IPS-11a (cell line): ENCODE measurements around the gene LRRC51.

Source experiments
- H3K4me3 ChIP-seq: one replicate; pipeline ENCODE4 v1.5.1; 2013; ENCODE audit warnings: low read depth, low read length, control low read depth

LRRC51 gene

DNA sequence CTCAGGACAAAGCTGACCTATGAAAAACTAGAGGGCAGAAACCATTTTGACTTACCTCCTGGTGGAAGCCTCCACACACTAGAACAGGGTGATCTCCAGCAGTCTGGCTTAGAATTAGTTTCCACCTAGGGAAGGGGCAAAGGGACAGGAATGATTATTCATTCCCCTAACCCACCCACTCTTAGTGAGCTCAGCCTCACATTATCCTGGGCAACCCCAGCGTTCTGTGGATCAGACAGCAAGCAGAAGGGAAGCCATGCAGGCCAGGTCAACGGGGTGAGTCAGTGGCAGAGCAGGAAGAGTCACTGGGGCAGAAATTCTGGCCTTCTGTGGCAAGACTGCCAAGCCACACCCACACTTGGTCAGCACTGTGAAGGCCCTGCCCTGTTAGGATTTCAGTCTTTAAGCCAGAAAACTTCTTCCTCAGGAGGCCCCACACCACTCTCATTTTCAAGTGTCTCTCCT, 10.8 kb upstream of the LRRC51 start:
- H3K4me3 ChIP-seq: no peak overlapping the region

DNA sequence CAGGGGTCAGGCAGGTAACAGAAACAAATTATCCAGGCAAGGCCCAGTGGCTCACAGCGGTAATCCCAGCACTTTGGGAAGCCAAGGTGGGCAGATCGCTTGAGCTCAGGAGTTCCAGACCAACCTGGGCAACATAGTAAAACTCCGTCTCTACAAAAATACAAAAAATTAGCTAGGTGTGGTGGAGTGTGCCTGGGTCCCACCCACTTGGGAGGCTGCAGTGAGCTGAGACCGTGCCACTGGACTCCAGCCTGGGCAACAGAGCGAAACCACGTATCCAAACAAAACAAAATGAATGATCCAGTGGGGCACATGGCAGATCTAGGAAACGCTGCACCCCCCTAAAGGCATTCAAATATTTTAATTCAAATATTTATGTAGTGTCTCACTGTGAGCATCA, 10.2 kb upstream of the LRRC51 start:
- no peak overlapping the region for H3K4me3 ChIP-seq

GRCh38 chr11:72072348-72072747, 8.3 kb upstream of the LRRC51 start:
- H3K4me3 ChIP-seq: no peak overlapping the region

- no peak overlapping the region for H3K4me3 ChIP-seq
These were observed 5.5 kb upstream of the LRRC51 start for GRCh38 chr11:72075109-72075508.

- no peak overlapping the region for H3K4me3 ChIP-seq
These were observed 4.9 kb upstream of the LRRC51 start for GRCh38 chr11:72075756-72076155.

GRCh38 chr11:72078477-72078876, 2.2 kb upstream of the LRRC51 start:
- H3K4me3 ChIP-seq: no peak overlapping the region

GRCh38 chr11:72079819-72080325, 778 bp upstream of the LRRC51 start:
- H3K4me3 ChIP-seq: peak overlapping the region; percentile 86

GRCh38 chr11:72081184-72081644, 564 bp downstream of the LRRC51 start:
- H3K4me3 ChIP-seq: peak overlapping the region; percentile 52

- no peak overlapping the region for H3K4me3 ChIP-seq
These were observed 1.3 kb downstream of the LRRC51 start for GRCh38 chr11:72081821-72082453.

DNA sequence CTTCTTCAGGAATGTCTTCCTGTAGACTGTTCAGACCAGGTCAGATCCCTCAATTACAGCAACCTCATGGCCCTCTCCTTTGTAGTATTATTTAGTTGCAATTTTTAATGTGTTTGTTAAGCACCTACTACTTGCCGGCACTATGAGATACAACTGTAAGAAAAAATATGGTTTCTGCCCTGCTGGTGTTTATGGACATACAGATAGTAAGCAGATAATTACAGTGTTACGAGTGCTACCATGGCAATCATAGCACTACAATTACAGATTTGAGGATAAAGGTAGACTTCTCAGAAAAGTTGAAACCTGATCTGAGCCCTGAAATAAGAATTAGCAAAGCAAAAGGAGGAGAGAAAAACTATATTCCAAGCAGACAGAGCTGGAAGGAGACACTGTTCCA, 2.8 kb downstream of the LRRC51 start:
- no peak overlapping the region for H3K4me3 ChIP-seq

- no peak overlapping the region for H3K4me3 ChIP-seq
These were observed 3.4 kb downstream of the LRRC51 start for GRCh38 chr11:72084076-72084475.

- no peak overlapping the region for H3K4me3 ChIP-seq
These were observed 4.3 kb downstream of the LRRC51 start for GRCh38 chr11:72084965-72085364.

DNA sequence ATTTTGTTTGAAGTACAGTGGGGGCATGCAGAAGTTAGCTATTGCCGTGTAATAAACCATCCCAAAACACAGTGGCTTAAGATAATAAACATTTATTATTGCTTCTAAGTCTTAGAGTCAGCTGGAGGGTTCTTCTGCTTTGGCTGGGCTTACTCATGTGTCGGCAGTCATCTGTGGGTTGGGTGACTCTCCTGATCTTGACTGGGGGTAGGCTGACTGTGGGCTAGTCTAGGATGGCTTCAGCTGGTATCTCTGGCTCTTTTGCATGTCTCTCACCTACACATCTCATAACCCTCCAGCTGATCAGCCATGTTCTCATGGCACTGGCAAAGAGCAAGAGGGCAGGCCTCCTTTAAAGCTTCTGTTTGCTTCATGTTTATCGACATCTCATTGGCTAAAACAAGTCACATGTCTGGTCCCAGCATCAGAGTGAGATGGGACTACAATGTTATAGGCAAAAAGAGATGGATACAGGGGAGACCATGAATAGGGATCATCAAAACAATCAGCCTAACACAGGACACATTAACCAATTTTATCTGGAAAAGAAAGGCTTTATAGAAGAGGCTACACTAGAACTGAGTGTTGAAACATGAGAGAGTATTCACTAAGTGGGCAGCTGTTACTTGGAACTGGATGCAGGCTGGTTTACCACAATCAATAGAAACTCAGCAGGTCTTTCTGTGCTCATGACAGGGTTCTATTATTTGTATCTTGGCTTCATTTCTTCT, 5.1 kb downstream of the LRRC51 start:
- no peak overlapping the region for H3K4me3 ChIP-seq

GRCh38 chr11:72088076-72088808, 7.6 kb downstream of the LRRC51 start:
- H3K4me3 ChIP-seq: no peak overlapping the region

- no peak overlapping the region for H3K4me3 ChIP-seq
These were observed 10.6 kb downstream of the LRRC51 start for GRCh38 chr11:72091292-72091691.

DNA sequence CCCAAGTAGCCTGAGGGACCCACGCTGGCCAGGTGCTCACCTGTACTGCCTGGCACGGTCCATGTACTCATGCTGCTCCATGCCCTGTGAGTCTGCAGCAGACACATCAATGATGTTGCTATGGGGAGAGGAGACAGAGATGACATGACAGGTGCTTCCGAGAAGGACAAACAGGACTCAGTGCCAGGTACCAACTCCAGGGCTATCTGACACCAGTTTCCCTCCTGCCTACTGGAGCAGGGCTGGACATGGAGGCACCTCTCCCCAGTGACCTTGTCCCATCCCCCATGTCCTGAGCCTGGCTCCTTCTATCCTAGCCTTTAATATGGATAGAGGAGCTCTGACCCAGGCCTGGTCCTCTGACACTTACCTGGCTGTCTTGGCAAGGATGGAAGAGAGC, 18.1 kb downstream of the LRRC51 start:
- H3K4me3 ChIP-seq: no peak overlapping the region

GRCh38 chr11:72100009-72100408, 19.4 kb downstream of the LRRC51 start:
- no peak overlapping the region for H3K4me3 ChIP-seq

DNA sequence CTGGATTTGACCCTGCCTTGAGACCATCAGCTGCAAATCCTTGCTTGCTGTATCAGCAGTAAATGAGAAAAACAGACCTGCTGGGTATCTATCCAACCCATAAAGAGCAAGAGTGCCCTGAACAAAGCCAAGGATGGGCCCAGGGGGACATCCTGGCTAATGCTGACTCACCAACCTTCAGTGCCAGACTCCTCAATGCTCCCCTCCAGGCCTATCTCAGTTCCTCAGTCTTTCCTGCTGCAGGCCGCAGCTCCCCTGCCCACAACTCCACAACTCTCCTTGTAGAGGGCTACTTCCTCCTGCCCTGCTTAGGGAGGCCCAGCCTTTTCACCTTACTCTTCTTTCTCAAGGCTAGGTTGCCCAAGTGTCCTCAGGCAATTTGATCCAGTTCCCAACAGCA, 19.8 kb downstream of the LRRC51 start:
- no peak overlapping the region for H3K4me3 ChIP-seq

DNA sequence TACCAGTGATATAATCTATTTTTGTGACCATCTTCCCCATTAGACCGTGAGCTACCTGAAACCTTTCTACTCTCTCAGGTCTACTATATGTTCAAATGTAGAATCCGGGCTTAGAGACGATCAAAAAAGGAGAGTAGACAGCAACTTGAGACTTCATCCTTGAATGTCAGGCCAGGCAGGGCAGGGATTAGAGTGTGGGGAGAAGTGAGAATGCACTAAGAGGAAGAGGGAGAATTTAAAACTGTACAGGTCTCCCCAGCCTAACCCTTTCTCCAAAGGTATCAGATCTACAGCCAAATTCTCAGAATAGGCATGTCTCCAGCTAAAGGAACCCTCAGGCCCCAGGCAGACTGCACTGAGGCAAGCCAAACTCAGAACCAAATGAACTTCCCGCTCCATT, 21.5 kb downstream of the LRRC51 start:
- peak overlapping the region; percentile 95 for H3K4me3 ChIP-seq

DNA sequence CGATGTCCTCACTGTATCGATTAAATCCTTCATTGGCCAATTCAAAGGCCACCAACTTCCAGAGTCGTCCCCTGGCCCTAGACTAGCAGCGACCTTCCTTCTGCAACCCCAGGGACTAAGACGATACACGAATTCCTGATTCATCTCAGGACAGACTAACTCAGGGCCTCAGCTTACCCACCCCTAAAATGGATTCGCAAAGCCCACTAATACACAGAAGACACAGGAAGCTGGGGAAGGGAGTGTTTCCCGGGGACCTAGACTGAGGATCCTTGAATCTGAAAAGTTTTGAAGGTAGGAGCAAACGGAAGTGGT, 21.9 kb downstream of the LRRC51 start:
- peak overlapping the region; percentile 95 for H3K4me3 ChIP-seq

DNA sequence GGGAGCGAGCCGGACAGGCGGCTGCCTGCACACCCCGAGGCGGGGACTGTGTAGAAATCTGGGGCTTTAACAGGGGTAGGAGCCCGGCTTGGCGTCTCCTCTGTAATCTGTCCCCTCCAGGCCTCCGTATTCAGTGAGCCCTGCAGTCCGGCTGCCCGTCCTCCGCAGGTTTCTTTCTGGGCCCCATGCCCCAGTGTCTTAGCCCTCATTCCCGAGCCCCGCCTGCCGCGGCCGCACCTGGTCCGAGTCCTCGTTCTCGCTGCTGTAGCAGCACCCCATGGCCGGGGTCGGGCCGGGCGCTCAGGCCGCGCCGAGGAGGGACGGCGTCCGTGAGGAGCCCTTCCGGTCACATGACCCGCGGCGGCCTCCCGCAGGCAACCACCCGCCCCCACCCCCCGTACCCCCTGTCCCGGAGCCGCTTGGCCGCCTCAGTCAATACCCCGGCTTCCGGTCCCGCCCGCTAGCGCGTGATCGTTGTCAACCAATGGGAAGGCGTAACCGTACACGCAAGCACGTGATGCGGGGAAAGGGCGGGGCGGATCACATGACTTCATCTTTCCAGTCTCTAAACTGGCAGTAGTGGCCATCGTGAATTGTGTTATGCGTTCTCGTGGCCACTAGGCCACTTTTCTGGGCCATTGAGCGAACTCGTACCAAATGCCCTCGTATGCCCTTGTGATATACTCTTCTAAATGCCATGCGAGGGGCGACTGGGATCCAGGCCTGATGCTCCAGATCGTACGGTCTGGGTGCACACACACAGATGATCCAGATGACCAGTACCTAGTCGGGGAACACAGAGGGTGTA, 22.5 kb downstream of the LRRC51 start, which contains the start of gene LAMTOR1:
Gene LAMTOR1, minus strand, starts transcription at position 352 of the 808 bp plus-strand sequence. Its CDS starts 73 bp downstream, at position 279.
- peak within 1 kb of the TSS; percentile 95 for H3K4me3 ChIP-seq
